ENCODE data around the gene DBN1.
"Not testable (repeated sequence)": the region's sequence is repeated elsewhere in the genome, so short reads cannot be mapped to it uniquely, and the experiment has no call there.

The DBN1 gene

DNA sequence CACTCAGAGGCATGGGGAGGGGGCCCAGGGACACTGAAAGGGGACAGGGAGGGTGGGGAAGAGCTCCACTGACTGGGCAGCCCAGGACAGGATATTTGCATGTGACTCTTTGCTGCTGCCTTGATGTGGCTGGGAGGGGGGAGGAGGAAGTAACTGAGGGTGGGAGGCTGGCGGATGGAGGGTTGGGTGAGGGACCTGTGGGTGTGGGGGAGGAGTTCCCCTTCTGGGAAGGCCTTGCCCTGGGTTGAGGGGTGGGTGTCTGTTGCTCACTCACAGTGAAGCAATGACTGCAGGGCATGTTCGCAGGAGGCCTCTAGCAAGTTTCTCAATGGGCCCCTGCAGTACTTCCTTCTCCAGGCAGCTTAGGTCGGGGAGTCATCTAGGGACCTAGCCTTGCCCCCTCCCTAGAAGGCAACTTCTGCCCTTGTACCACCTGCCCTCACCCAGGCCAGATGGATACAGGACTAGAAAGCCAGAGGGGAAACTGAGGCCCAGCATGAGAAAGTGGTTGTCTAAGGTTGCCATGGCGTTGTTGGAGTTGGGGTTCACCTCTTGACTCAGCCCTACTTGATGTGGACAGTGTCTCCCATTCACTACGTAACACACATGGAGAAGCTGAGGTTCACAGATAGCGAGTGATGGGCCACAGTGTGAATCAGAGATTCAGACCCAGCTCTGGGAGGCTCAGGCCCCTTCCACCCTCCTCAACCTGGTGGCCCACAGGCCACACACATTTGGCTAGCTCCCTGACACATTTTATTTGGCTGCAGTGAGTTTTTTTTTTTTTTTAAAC is 44.0 kb downstream of the DBN1 start:
- DNase-seq, result peak in 7 of 14 donors; percentile 25 to 69 (median 35)

DNA sequence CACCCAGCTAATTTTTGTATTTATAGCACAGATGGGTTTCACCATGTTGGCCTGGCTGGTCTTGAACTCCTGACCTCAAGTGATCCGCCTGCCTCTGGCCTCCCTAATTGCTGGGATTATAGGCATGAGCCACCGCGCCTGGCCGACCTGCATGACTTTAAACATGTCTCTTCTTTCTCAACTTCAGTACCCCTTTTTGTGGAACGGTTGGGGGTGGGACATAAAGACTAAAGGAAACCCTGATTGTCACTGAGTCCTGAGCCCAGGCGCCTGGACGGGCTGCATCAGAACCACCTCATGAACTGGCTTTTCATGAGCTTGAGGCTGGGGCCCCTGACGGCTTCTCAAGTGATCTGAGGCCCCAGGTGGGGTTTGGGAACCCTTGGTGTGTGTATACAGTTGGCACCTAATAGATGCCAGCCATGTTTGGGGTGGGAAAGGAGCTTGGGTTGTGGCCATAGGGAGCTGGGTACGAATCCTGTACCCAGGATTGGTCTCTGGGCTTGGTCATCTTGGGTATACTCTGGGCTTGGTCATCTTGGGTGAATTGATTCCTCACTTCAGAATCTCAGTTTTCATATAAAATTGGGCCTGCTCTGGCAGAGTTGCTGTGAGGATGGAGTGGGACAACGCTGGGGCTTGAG is 44.7 kb downstream of the DBN1 start:
- no peak for DNase-seq

DNA sequence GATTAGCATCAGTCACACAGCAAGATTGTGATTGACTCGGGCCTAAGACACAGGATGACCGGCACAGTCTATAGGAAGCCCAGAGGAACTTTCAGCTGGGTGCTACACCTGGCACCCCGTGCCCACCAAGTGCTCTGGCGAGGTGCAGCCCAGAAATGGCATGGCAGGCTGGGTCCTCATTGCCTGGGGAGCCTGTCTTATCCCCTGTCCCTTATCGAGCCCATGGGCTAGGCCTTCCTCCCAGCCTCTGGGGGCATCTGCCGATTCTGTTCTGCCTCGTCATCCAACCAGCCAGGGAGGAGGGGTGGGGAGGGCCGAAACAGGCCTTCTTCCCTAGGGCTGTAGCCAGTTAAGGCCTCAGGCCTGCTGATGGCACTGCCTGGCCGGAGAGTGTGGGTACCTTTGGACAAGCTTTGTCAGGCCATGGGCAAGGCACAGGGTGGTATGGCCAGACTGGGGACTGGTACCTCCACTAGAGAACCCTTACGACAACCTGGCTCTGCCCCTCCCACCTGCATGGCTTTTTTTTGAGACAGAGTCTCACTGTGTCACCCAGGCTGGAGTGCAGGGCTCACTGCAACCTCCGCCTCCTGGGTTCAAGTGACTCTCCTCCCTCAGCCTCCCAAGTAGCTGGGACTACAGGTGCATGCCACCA is 45.4 kb downstream of the DBN1 start:
- no peak for DNase-seq

DNA sequence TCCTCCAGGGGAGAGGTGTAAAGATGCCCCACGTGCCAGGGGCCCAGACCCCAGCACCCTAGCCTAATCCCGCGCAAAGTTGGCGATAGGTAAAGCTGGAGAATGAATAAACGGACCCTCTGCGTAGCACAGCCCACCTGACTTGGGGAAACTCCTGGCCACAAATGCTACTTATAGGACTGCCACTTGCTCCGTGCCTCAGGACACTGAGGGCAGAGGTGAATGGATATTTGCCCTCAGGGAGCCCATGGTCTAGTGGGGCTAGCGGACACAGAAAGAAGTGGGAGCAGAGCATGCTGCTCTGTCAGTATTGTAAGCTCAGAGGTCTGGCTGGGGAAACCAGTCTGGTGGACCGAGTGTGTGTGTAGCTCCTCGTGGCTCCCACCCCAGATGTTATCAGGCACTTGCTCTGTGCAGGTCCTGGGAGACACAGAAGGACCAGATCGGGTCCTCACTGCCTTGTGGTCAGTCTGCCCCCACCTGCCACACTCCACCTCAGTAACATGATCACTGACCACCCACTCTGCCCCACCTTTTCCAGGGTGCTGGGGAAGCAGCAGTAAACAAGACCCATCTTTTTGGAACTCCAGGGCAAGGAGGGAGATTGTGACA is 46.1 kb downstream of the DBN1 start:
- peak in 1 of 14 donors; percentile 22 for DNase-seq

DNA sequence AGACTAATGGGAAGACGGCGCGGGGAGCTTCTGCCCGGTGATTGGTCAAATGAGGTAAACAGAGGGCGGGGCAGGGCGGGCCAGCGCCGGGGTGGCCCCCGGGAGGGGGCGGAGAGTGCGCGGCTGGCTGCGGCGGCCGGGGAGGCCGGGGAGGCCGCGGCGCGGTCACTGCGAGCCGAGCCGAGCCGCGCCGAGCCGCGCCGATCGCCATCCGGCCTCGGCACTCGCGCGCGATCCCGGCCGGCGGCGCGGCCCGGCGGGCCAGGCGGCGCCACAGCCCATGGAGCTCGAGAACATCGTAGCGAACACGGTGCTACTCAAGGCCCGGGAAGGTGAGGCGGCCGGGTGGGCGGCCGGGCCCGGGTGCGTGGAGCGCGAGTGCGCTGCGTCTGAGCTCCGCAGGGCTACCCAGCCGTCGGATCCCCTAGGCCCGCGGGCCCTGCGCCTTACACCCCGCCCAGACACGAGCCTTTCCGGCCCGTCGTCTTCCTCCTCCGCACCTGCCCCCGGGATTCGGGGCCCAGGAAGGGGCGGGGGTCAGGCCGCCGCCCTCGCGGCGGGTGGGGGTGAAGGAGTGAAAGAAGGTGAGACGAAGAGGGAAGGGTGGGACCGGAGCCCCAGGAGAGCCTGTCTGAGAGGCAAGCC is 46.7 kb downstream of the DBN1 start, which contains the start of gene GRK6:
GRK6 (plus strand) TSS at position 111 of the 645 bp plus-strand sequence; CDS start at position 281, 170 bp downstream.
- DNase-seq, result peak in 1 of 14 donors; percentile 60

DNA sequence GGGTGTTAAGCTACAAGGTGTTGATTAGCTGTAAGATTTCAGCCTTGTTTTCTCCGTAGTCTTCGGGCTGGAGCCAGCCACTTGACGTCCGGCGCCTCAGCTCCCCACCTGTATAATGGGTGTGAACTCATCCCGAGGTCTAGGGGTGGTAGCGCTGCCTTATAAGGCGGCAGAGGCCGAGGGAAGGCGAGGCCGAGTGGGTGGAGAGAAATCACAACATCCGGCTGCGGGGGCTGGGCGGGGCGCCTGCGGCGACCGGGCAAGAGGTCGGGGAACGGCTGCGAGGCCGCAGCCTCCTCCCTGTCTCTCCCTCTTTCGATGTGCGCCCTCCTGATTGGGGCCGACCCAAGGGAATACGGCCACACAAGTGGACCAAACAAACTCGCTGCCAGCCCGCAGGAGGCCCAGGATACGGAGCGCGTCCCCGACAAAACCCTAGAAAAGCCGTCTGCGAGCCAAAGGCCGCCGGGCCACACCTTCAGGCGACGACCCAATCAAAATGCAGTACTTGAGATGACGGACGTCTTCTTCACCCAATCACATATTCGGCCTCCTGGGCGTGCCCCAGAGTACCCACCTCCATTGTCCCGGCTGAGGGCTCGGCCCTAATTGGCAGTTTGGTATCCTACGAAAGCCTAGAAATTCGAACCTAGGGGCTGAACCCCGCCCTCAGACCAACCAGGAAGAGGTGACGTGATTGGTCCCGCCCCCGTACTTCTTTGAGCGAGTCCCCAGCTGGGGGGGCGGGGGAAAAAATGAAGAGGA is 47.5 kb downstream of the DBN1 start:
- DNase-seq, result peak; percentile 90 to 100 (median 98)

DNA sequence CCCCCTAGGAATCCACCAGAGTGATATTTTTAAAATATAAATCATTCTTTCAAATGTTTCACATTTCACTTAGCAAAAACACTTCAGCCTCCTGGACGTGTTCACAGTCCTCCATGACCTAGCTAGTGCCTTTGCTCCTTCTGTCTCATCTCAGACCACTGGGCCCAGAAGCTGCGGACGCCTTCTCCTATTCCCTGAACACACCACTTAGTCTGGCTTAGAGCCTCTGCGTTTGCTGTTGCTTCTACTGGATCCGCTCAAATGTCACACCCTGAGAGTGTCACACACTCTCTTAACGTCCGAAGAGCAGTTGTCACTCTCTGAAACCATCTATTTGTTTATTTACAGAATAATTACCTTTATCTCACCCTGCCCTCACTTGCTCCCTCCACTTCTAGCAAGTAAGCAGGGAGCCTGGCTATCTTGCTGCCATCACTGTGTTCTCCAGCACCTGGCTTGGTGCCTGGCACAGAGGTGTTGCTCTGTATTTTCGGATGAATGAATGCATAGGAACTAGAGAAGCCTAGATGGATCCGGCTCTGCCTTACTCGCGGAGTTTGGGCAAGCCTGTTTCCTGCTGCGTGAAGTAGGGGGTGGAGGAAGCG is 48.1 kb downstream of the DBN1 start:
- DNase-seq, result no peak

DNA sequence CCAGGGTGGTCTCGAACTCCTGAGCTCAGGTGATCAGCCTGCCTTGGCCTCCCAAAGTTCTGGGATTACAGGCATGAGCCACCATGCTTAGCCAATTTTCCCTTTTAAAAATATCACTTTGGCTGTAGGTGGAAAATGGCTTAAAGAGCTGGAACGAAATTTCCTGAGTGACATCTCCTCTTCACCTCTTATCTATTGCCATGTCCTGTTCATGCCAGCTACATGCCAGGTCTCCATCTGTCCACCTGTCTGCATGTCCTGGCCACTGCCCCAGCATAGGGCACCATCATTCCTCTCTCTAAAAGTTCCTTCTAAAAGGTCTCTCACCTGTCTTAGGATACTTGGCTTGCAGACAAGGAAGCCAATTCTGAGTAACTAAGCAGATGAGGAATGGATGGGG is 49.8 kb downstream of the DBN1 start:
- DNase-seq, result peak in 1 of 14 donors; percentile 59

DNA sequence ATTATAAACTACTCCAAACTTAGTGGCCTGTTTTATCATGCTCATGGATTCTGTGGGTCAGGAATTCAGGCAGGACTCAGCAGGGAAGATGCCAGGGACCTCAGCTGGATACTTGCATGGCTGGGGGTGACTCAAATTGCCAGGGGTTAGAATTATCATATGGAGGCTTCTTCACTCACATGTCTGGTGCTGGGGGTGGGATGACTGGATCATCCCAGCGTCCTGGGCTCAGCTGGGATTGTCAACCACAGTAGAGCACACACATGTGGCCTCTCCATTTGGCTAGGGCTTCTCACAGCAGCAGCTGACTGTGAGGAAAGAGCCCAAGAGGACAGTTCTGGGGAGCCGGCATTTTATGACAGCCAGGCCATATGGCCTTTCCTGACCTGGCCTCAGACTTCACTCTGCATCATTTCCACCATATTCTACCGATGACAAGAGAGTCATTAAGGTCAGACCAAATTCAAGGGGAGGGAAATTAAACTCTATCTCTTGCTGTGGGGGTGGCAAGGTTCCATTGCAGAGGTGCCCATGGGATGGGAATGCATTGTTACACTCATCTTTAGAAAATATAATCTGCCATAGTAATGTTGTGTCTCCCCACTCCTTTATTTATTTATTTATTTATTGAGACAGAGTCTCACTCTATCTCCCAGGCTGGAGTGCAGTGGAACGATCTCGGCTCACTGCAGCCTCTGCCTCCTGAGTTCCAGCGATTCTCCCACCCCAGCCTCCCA is 52.2 kb downstream of the DBN1 start:
- DNase-seq, result no peak

DNA sequence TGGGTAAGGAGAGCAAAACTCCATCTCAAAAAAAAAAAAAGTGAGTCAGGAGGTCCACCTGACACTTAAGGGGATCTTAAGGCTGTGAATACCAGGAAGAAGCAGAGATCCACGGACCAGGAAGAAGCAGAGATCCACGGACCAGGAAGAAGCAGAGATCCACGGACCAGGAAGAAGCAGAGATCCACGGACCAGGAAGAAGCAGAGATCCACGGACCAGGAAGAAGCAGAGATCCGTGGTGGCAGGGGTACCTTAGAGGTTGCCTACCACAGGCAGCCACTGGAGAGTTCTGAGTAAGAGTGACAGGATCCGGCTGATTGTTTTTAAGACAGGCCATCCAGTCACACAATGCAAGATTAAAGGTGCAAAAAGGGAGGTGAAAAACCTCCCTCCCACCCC is 53.0 kb downstream of the DBN1 start:
- not testable (repeated sequence) for DNase-seq

DNA sequence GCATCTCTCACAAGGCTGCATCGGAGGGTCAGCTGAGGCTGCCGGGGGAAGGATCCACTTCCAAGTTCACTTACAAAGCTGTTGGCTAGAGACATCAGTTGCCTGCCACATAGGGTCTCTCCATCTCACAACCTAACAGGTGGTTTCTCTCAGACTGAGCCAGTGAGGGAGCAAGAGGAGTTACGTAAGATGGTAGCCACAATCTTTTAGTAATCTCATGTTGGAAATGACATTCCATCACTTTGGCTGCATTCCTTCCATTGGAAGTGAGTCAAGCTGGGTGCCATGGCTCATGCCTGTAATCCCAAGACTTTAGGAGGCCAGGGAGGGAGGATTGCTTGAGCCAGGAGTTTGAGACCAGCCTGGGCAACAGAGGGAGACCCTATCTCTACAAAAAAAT is 54.4 kb downstream of the DBN1 start:
- no peak for DNase-seq

DNA sequence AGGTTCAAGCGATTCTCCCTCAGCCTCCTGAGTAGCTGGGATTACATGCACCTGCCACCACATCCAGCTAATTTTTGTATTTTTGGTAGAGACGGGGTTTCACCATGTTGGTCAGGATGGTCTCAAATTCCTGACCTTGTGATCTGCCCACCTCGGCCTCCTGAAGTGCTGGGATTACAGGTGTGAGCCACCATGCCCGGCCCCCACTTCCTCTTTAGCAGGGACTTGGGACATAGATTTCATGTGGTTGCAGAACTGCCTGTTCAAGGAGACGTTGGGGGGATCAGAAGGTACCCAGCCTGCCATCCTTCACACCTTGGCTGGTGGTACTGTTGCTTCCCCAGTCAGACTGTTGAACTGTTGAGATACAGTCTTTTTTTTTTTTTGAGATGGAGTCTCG is 56.4 kb downstream of the DBN1 start:
- not testable (repeated sequence) for DNase-seq

DNA sequence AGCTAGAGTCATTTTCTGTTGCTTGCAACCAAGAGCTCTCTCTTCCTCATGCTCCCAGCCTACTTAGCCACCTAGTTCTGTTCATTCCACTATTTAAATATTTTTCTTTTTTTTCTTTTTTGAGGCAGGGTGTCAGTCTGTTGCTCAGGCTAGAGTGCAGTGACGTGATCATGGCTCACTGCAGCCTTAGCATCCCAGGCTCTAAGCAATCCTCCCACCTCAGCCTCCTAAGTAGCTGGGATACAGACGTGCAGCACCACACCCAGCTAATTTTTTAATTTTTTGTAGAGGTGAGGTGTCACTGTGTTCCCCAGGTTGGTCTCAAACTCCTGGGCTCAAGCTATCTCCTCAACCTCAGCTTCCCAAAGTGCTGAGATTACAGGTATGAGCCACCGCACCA is 59.0 kb downstream of the DBN1 start:
- DNase-seq, result no peak

DNA sequence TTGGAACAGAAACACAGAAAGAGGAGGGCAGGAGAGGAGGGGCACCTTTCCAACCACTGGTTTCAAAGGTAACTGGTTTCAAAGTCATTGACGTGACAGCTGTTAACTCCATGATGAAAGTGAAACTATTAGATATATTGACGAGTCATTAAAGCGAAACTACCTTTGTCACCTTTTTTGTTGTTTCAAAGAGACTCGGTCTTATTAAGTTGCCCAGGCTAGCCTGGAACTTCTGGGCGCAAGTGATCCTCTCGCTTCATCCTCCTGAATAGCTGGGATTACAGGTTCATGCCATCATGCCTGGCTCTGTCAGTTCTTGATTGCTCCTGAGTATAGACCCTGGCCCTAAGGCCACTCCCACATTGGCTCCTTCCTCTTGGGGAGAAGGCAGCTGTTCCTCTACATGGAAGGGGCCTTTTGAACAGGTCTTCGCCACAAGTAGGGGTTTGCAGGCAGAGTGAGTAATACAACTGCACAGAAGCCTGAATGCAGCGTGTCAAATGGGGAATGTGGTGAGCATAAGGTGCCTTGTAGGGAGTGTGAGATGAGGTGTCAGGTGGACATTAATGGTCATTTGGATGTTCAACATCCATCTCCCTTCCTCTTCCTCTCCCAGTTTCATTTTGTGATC is 60.7 kb downstream of the DBN1 start:
- no peak for DNase-seq

DNA sequence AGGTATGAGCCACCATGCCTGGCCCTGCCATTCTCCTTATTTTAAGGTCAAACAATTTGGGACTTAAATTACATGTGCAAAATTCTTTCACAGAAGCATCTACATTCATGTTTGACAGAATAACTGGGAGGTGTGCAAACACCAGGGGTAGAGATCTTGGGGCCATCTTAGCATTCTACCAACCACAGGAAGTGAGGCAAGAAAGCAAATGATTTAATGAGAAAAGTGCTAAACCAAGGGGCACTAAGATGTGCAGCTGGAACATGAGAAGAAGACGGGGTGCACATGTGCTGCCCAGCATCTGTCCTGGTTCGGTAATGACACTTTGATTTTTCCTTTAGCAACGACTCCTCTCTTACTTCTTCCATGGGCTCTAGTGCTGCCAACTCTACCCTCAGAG is 62.9 kb downstream of the DBN1 start:
- DNase-seq, result no peak

DNA sequence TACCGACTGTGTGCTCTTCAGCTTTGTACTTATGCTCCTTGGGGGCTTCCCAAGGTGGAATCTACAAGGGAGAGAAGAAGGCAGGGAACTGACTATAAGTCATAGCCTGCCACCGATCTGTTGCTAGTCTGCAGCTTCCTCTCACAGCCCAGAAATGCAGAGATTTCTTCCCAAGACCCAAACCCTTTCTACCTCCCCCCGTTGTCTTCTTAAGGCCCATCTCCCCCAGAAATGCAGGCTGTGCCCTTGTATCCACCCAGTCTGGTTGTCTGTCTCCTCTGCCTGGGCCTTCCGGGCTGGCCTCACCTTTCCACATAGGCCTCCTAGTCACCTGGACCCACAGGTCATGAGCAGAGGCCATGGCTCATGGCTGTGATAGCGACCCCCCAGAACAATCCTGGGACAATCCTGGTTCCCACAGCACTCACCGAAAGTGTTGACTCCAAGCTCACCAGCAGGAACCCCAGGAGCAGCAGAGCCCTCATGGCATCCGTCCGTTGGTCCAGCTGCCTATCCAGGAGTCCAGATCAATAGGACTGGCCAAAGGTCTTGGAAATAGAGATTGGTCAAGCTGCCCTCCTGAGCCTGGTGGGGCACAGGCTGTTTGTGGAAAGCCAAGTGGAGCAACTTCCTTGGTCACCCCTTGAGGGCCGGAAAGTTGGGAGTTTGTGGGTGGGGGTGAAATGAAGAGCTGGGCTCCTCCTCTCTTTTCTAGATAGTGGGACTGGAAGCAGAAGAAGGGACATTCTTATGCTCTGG is 64.2 kb downstream of the DBN1 start, which contains the start of gene F12:
F12 (minus strand) TSS at position 522 of the 759 bp plus-strand sequence; CDS start at position 485, 37 bp downstream.
- DNase-seq, result no peak

Data from C1 segment of cervical spinal cord (tissue), 14 donors.